Heart left ventricle (tissue), 16 donors: ENCODE data around the gene SLC25A2. TPM values are rescaled to one million over a fixed set of nuclear protein-coding genes. Genes with fewer than 3 reads are reported as not detected.

ENCODE experiments used
- ATAC-seq, 4 donors: fragments of 200-7000 bp; cut with Tn5 transposase; one replicate each; pipeline ENCODE4 v1.9.1; 2020 to 2022; ENCODE audit warnings: moderate library complexity in 4 of 4, mild to moderate bottlenecking in 3 of 4, moderate number of reproducible peaks in 1 of 4
- DNase-seq, 5 donors: peaks; one replicate each; pipeline ENCODE4 v3.0.0-alpha.2; 2020
- H3K27ac ChIP-seq, 12 donors: fragments of 200-600 bp; sonication (generic) in 4 of 12; one replicate each; pipeline versions ENCODE4 v1.5.0 to v1.8.0; 2016 to 2022; ENCODE audit warnings: mild to moderate bottlenecking in 2 of 12
- H3K27me3 ChIP-seq, 9 donors: fragments of 200-600 bp; sonication (generic) in 2 of 9; one replicate each; pipeline versions ENCODE4 v1.5.1 to v1.8.0; 2016 to 2022; ENCODE audit warnings: mild to moderate bottlenecking in 3 of 9
- H3K36me3 ChIP-seq, 9 donors: fragments of 200-600 bp; sonication (generic) in 2 of 9; one replicate each; pipeline versions ENCODE4 v1.5.0 to v1.8.0; 2018 to 2022; ENCODE audit warnings: mild to moderate bottlenecking in 2 of 9
- H3K4me1 ChIP-seq, 12 donors: fragments of 200-600 bp; sonication (generic) in 4 of 12; one replicate each; pipeline versions ENCODE4 v1.5.0 to v1.8.0; 2016 to 2022; ENCODE audit warnings: mild to moderate bottlenecking in 3 of 12
- H3K4me3 ChIP-seq, 12 donors: fragments of 200-600 bp; sonication (generic) in 4 of 12; one replicate each; pipeline versions ENCODE4 v1.5.0 to v1.8.0; 2017 to 2022; ENCODE audit warnings: mild to moderate bottlenecking in 9 of 12, moderate library complexity in 4 of 12
- H3K9me3 ChIP-seq, 12 donors: fragments of 200-600 bp; sonication (generic) in 4 of 12; one replicate each; pipeline versions ENCODE4 v1.5.0 to v1.8.0; 2016 to 2022; ENCODE audit warnings: mild to moderate bottlenecking in 1 of 12
- POLR2A ChIP-seq, 2 donors: fragments of 450-650 bp; IDR thresholded peaks; one replicate each; pipeline ENCODE4 v1.6.1; 2017; ENCODE audit warnings: antibody characterized with exemption in 2 of 2, mild to moderate bottlenecking in 2 of 2, moderate library complexity in 2 of 2
- WGBS, 4 donors: extraction: QIAGEN DNeasy Blood & Tissue Kit in 2 of 4; methylation state at CpG; one replicate each; pipeline versions ENCODE4 v1.1.5 to v1.1.7; 2013 to 2018; 5-methylcytosine and 5-hydroxymethylcytosine counted together
- intact Hi-C, 10 donors: fragments of 100-400 bp; cut with DNase I; formaldehyde crosslinking; loops; one replicate each; pipeline versions ENCODE4 v1.11.1 to v1.14.2; 2022
- polyA plus RNA-seq, 2 donors: library from polyadenylated mRNA; stranded (reverse); fragments of 200-250 nt; gene quantifications; one replicate each; pipeline ENCODE4 v1.2.3, GENCODE V29; 2013
- total RNA-seq, 9 donors: library from RNA; depleted of rRNA in 2 of 9; stranded (reverse); fragments of >200 nt in 2 of 9; fragmentation: NEBNext Ultra II Directional in 3 of 9; extraction: Animal tissue kit (Norgen Biotek cat#: 25700) in 3 of 9; gene quantifications; one replicate each; pipeline versions ENCODE4 v1.1.0 to v1.2.4, GENCODE V29; 2016 to 2023
- TF ChIP-seq, protein P1 (sequence below), 12 donors: fragments of 200-600 bp; sonication (generic) in 4 of 12; IDR thresholded peaks; one replicate each; pipeline versions ENCODE4 v1.5.0 to v1.8.0; 2018 to 2022; ENCODE audit warnings: antibody characterized with exemption in 12 of 12, mild to moderate bottlenecking in 5 of 12
- donor health status: ischemic (EF 13 %, LVEDD 7.1; RV severe dilation, severe dysfunction).
- donor health status: healthy with polysubstance abuse.
- donor health status: DM: no; HTN: yes; CAD: no.
- donor health status: DM: no; HTN: no; CAD: no.
- donor health status: ischemic (EF 25% LVEDD 6.9; RV normal size, moderate dysfunction).
- donor health status: ischemic (EF 25% LVEDD 5.7; RV mildly dilated, moderate dysfunction).
- donor health status: healthy.
- donor health status: DM: yes; HTN: yes; CAD: no.
- donor health status: ischemic (EF 35%, LVEDD 5.7; RV mildly dilated, moderate dysfunction).
- donor health status: nonischemic (EF 11% LVEDD 7.7; RV severe dilation, severe dysfunction).
- donor health status: DM: yes; HTN: yes; CAD: no.
- donor health status: PGD.
- donor health status: ischemic (EF 29% LVEDD 5.4; RV normal size, mild dysfunction).
- donor health status: nonischemic (EF 23%, LVEDD 6.1; RV moderate dilation, normal function).

The SLC25A2 gene
- total and polyA plus RNA-seq, 11 donors: not detected

DNA sequence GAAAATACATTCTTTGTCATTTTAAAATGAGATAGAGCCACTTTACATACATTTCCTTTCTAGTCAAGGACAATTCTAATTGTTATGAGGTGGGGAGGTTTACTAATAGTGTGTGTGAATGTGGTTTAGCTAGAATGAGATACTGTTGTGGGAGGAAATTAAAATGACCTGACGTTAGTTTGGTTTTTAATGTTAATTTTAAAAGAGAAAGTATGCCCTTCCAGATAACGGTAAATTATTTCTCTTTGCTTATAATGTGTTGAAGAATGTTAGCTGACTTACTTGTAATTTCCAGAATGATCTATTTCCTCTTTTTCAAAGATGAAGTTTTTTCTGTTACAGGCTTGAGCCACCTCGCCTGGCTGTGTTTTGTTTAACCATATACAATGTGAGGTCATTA lies 18.4 kb upstream of the SLC25A2 start:
- Histone ChIP-seq H3K27ac (no peak overlapping the region), H3K27me3 (no peaks in the 10 kb centered on the region), H3K4me1 (peaks cover 0 to 21% (median 9%) of the 10 kb centered on the region in 12 donors), H3K36me3 (peaks cover 0 to 27% (median 13%) of the 10 kb centered on the region in 9 donors), H3K4me3 (no peak overlapping the region), H3K9me3 (peaks cover 4 to 61% (median 34%) of the 10 kb centered on the region in 12 donors)
- ATAC-seq: no peak
- 88 to 94% (median 92%) methylated on average over 3 of the region's 3 CpGs for WGBS, 4 donors
- TF ChIP-seq POLR2A (IDR thresholded peaks at IDR 0.05): no peak
- TF ChIP-seq, protein P1, sequence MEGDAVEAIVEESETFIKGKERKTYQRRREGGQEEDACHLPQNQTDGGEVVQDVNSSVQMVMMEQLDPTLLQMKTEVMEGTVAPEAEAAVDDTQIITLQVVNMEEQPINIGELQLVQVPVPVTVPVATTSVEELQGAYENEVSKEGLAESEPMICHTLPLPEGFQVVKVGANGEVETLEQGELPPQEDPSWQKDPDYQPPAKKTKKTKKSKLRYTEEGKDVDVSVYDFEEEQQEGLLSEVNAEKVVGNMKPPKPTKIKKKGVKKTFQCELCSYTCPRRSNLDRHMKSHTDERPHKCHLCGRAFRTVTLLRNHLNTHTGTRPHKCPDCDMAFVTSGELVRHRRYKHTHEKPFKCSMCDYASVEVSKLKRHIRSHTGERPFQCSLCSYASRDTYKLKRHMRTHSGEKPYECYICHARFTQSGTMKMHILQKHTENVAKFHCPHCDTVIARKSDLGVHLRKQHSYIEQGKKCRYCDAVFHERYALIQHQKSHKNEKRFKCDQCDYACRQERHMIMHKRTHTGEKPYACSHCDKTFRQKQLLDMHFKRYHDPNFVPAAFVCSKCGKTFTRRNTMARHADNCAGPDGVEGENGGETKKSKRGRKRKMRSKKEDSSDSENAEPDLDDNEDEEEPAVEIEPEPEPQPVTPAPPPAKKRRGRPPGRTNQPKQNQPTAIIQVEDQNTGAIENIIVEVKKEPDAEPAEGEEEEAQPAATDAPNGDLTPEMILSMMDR (IDR thresholded peaks at IDR 0.05): no peak
- intact Hi-C loops: loop anchor here in 4 of 10 donors (5.0 to 10.0 kb wide), 3 partner anchors 203 to 243 kb away; no protein-coding TSS in a partner anchor
- DNase-seq: no peak

GRCh38 chr5:141320225-141321169 lies 16.6 kb upstream of the SLC25A2 start, which contains the start of gene TAF7:
Gene TAF7, minus strand, starts transcription at chr5:141320784. Its CDS starts 740 bp downstream, at chr5:141320044.
- peak within 1 kb of the TSS; percentile 85 to 97 (median 92) for H3K27ac ChIP-seq
- WGBS, 4 donors: 1% methylated on average over 64 to 67 of the region's 67 CpGs
- H3K9me3 ChIP-seq: peaks cover 4 to 73% (median 50%) of the 10 kb centered on the region in 12 donors
- peaks cover 0 to 45% (median 13%) of the 10 kb centered on the region in 9 donors for H3K36me3 ChIP-seq
- H3K4me3 ChIP-seq: peak within 1 kb of the TSS; percentile 32 to 88 (median 74)
- H3K4me1 ChIP-seq: peaks cover 0 to 18% (median 8%) of the 10 kb centered on the region in 12 donors
- TF ChIP-seq, protein P1 (IDR thresholded peaks at IDR 0.05): peak; percentile 70 to 91 (median 86)
- peak; percentile 91 to 94 for TF ChIP-seq POLR2A (IDR thresholded peaks at IDR 0.05)
- intact Hi-C loops: loop anchor here in 6 of 10 donors (2.0 to 10.0 kb wide), 4 partner anchors 204 to 244 kb away; no protein-coding TSS in a partner anchor
- peak; percentile 99 to 100 (median 100) for ATAC-seq
- DNase-seq: peak; percentile 89 to 96 (median 93)
- H3K27me3 ChIP-seq: no peaks in the 10 kb centered on the region

DNA sequence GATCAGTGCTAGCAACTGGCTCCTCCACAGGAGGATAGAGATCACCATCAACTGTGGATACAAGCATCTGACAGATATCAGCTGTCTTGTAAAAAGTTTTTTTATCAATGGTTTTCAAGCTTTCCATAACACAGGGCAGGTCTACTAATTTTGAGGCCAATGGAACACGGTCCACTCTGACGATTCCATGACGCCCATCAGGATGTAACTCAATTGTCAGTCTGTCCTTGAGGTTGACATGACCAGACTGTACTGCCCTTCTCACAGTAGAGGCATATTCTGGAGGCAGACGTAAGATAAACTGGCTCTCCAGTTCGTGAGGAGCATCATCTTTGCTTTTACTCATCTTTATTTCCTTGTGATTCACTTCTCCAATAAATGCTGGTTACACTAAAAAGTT lies 15.8 kb upstream of the SLC25A2 start:
- peak overlapping the region in 9 of 12 donors; percentile 87 to 97 (median 93) for H3K27ac ChIP-seq
- peaks cover 4 to 81% (median 57%) of the 10 kb centered on the region in 12 donors for H3K9me3 ChIP-seq

More for the DNA sequence above, 15.8 kb upstream of the SLC25A2 start:
- peaks cover 0 to 46% (median 13%) of the 10 kb centered on the region in 9 donors for H3K36me3 ChIP-seq
- intact Hi-C loops: loop anchor here in 6 of 10 donors (2.0 to 10.0 kb wide), 5 partner anchors 75 to 245 kb away; partner anchors contain the start of gene PCDHB15 (in 1 of the 6)
- H3K4me3 ChIP-seq: peak overlapping the region; percentile 32 to 88 (median 74)
- DNase-seq (no peak), ATAC-seq (no peak)
- WGBS, 4 donors: 58 to 68% (median 60%) methylated on average over 5 of the region's 5 CpGs
- no peak for TF ChIP-seq POLR2A (IDR thresholded peaks at IDR 0.05)
- TF ChIP-seq, protein P1 (IDR thresholded peaks at IDR 0.05): no peak
- H3K4me1 ChIP-seq: peaks cover 0 to 18% (median 8%) of the 10 kb centered on the region in 12 donors
- no peaks in the 10 kb centered on the region for H3K27me3 ChIP-seq
